Thoracic aorta (tissue), 2 donors: Measurements from ENCODE around the gene UBASH3A. TPM values are rescaled to one million over a fixed set of nuclear protein-coding genes. Genes with fewer than 3 reads are reported as not detected.

ENCODE experiments used
- ATAC-seq: fragments of 150-250 bp; one replicate; pipeline ENCODE4 v1.8.0; 2017; ENCODE audit warnings: low read depth; ENCODE audit not compliant: insufficient number of reproducible peaks, low FRiP score
- DNase-seq: peaks from one replicate; pipeline ENCODE4 v3.0.0-alpha.2; 2020; ENCODE audit warnings: low spot score
- H3K27ac ChIP-seq, 2 donors: fragments of 200-600 bp; sonication (generic); 1 replicate in 1 of 2; 2 replicates in 1 of 2; pipeline ENCODE4 v1.5.1; 2016; ENCODE audit warnings: mild to moderate bottlenecking in 2 of 2, moderate library complexity in 2 of 2
- H3K27me3 ChIP-seq: fragments of 200-600 bp; sonication (generic); replicated peaks from 2 replicates; pipeline ENCODE4 v1.6.0; 2016; ENCODE audit warnings: mild to moderate bottlenecking; ENCODE audit not compliant: insufficient read depth
- H3K36me3 ChIP-seq: fragments of 200-600 bp; sonication (generic); one replicate; pipeline ENCODE4 v1.5.1; 2016
- H3K4me1 ChIP-seq, 2 donors: fragments of 200-600 bp; sonication (generic); 1 replicate in 1 of 2; 2 replicates in 1 of 2; pipeline versions ENCODE4 v1.5.1 to v1.6.0; 2016; ENCODE audit warnings: low read depth in 2 of 2, mild to moderate bottlenecking in 1 of 2; ENCODE audit not compliant: control insufficient read depth in 1 of 2
- H3K4me3 ChIP-seq: fragments of 200-600 bp; sonication (generic); 2 replicates; pipeline ENCODE4 v1.5.1; 2016; ENCODE audit warnings: mild to moderate bottlenecking
- H3K9me3 ChIP-seq: fragments of 200-600 bp; sonication (generic); 2 replicates; pipeline ENCODE4 v1.5.1; 2016
- total RNA-seq, 2 donors: library from RNA; depleted of rRNA; stranded (reverse); fragments of >200 nt; gene quantifications; one replicate each; pipeline versions ENCODE4 v1.1.0 to v1.2.3, GENCODE V29; 2016
- TF ChIP-seq, protein P1 (sequence below): fragments of 200-600 bp; sonication (generic); IDR thresholded peaks from one replicate; pipeline ENCODE4 v1.5.1; 2019; ENCODE audit warnings: antibody characterized with exemption

The UBASH3A gene
- total RNA-seq, 2 donors from 2014 or later, result 1.2 to 1.3 TPM

DNA sequence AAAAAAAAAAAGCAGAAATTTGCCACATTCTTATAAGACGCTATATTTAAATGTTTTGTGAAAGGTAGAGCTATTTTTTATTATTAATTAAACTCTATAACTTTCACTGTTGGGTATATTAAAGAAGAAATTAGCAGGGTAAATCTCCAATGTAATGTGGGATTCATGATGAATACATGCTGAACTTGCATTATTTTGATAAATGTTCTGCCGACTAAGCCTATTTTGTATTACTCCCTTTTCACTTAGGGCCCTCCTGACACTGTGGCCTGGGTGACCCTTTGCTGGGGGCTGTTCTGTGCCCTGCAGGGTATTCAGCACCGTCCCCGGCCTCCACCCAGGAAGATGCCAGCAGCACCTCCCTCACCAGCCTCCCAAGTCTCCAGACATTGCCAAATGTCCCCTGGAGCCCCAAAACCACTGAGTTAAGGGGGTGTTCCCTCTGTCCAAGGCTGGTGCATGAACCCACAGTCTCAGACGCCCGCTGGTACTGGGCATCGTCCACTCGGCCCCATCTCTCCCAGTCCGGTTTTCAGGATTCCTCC is 69.9 kb downstream of the UBASH3A start:
- no peaks in the 10 kb centered on the region for H3K27me3 ChIP-seq
- no peaks in the 10 kb centered on the region for H3K36me3 ChIP-seq
- no peak for ATAC-seq
- H3K27ac ChIP-seq, result no peak overlapping the region
- TF ChIP-seq, protein P1, sequence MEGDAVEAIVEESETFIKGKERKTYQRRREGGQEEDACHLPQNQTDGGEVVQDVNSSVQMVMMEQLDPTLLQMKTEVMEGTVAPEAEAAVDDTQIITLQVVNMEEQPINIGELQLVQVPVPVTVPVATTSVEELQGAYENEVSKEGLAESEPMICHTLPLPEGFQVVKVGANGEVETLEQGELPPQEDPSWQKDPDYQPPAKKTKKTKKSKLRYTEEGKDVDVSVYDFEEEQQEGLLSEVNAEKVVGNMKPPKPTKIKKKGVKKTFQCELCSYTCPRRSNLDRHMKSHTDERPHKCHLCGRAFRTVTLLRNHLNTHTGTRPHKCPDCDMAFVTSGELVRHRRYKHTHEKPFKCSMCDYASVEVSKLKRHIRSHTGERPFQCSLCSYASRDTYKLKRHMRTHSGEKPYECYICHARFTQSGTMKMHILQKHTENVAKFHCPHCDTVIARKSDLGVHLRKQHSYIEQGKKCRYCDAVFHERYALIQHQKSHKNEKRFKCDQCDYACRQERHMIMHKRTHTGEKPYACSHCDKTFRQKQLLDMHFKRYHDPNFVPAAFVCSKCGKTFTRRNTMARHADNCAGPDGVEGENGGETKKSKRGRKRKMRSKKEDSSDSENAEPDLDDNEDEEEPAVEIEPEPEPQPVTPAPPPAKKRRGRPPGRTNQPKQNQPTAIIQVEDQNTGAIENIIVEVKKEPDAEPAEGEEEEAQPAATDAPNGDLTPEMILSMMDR, result no peak
- H3K4me1 ChIP-seq, result no peaks in the 10 kb centered on the region
- H3K9me3 ChIP-seq, result no peaks in the 10 kb centered on the region
- H3K4me3 ChIP-seq, result no peak overlapping the region
- no peak for DNase-seq

DNA sequence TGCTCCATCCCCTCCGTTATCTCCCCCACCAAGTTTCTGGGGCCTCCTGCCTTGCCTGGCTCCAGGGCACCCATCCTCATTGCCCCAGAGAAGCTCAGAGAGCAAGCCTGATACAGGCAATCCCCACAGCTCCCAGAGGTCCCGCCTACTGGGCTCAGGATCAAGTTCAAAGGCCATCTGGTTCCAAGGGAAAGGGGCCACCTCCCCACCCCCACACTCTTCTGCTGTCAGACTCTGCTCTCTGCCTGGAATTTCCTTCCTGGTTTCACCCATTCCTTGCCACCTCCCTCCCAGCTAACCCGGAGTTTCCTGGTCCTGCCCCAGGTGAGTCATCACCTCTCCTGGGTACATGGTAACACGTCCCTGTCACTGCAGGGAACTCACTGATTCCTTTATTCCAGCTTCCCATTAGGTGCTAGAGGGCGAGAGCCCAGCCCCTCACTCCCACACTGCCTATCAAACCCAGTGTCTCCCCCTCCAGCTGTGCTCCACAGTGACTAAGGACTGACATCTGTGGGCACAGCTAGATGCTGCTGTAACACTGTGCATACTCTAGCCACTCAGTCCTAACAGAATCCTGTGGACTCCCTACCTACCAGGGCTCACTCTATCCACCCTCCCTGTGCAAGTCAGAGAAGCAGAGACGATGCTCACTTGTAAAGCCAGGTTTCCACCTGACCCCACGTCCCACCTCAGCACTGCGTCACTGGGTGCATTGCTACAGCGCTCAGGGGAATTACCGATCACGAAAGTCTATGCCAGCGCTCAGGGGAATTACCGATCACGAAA is 70.5 kb downstream of the UBASH3A start:
- Histone ChIP-seq H3K27ac (no peak overlapping the region), H3K4me3 (no peak overlapping the region), H3K4me1 (no peaks in the 10 kb centered on the region), H3K9me3 (no peaks in the 10 kb centered on the region), H3K27me3 (no peaks in the 10 kb centered on the region), H3K36me3 (no peaks in the 10 kb centered on the region)
- ATAC-seq, result no peak
- TF ChIP-seq, protein P1, result no peak
- DNase-seq, result no peak

DNA sequence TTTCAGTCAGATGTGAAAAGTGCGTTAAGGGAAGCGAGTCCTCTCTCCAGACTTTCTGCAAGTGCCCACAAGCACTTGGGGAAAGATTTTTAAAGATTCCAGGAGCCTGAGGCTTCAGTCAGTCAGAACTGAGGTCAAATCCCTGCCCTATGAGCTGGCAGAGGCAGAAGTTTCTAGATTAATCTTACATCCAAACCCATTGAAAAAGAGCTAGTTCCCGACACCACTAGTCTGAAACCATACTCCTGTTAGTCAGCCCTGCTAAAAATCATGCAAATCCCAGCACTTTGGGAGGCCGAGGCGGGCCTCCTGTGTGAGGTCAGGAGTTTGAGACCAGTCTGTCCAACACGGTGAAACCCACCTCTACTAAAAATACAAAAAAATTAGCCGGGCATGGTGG is 71.3 kb downstream of the UBASH3A start:
- DNase-seq (no peak), ATAC-seq (no peak)
- Histone ChIP-seq H3K27ac (no peak overlapping the region), H3K27me3 (no peaks in the 10 kb centered on the region), H3K9me3 (no peaks in the 10 kb centered on the region), H3K4me1 (no peaks in the 10 kb centered on the region), H3K36me3 (no peaks in the 10 kb centered on the region), H3K4me3 (no peak overlapping the region)
- TF ChIP-seq, protein P1, result no peak

DNA sequence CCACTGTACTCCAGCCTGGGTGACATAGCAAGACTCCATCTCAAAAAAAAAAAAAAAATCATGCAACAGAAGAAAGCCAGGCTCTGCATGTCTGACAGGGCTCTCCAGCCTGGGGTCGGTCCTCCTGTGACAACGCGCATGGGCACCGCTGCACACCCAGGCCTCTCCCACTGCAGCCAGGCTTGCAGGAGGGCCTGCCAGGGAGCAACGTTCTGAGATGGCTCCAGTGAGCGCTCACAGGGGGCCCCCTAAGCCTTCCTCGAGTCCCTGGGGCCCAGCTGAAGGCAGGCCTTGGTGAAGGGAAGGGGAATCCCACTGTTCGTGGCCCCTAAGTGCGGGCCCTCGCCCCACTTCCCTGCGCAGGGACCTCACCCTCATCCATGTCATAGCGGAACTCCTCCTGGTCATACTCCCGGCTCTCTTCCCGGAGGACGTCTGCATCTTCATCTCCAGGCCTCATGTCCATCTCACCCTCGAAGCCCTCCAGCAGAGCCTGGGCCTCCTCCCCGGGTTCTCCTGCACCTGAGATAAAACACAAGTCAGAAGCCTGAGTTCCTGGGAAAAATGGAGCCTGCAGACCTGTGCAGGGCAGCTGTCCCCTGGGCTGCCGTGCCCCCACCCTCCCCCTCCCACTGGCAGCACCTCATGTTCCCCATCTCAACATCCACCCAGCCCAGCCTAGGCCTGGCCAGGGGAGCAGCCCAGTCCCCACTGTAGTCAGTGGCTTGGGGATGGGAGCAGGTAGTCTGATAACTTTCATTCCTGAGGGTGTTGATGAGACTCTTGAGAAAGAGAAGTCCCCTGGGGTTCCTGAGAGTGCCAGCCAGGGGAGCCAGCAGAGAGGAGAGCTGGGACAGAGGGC is 72.1 kb downstream of the UBASH3A start:
- Histone ChIP-seq H3K27me3 (no peaks in the 10 kb centered on the region), H3K36me3 (no peaks in the 10 kb centered on the region), H3K9me3 (no peaks in the 10 kb centered on the region), H3K4me3 (no peak overlapping the region), H3K27ac (no peak overlapping the region), H3K4me1 (no peaks in the 10 kb centered on the region)
- TF ChIP-seq, protein P1, result no peak
- DNase-seq (no peak), ATAC-seq (no peak)
